HL-60 (cell line): Measurements from ENCODE around the gene MMP12.
"Not testable (repeated sequence)": the region's sequence is repeated elsewhere in the genome, so short reads cannot be mapped to it uniquely, and the experiment has no call there.

ENCODE experiments used
- DNase-seq, 2 experiments: peaks; one replicate each; pipeline ENCODE4 v3.0.0-alpha.2; 2010 to 2020; ENCODE audit warnings: low read depth in 1 of 2, low spot score in 1 of 2
- H3K27ac ChIP-seq: fragments of 250-450 bp; sonication (Bioruptor Pico); replicated peaks from 2 replicates; pipeline ENCODE4 v1.5.1; 2020; ENCODE audit warnings: mild to moderate bottlenecking, moderate library complexity
- H3K27me3 ChIP-seq: fragments of 250-450 bp; sonication (Bioruptor Pico); 2 replicates; pipeline ENCODE4 v1.5.1; 2021; ENCODE audit warnings: mild to moderate bottlenecking, moderate library complexity; ENCODE audit not compliant: insufficient read depth, poor library complexity, severe bottlenecking
- H3K4me3 ChIP-seq: replicated peaks from 2 replicates; pipeline ENCODE4 v1.5.1; 2011; ENCODE audit warnings: mild to moderate bottlenecking, control low read depth, low read length; ENCODE audit not compliant: insufficient read depth
- CTCF ChIP-seq: IDR thresholded peaks from one replicate; pipeline ENCODE4 v1.5.1; 2011; ENCODE audit warnings: low read length, control low read depth, inconsistent platforms; ENCODE audit not compliant: insufficient read depth
- GABPA ChIP-seq: IDR thresholded peaks from 2 replicates; pipeline ENCODE4 v1.6.1; 2012; ENCODE audit warnings: low read depth
- POLR2AphosphoS5 ChIP-seq: IDR thresholded peaks from 2 replicates; pipeline ENCODE4 v1.6.1; 2012; ENCODE audit warnings: low read depth
- REST ChIP-seq: IDR thresholded peaks from 2 replicates; pipeline ENCODE4 v1.6.1; 2012; ENCODE audit warnings: low read depth; ENCODE audit not compliant: insufficient replicate concordance
- SPI1 ChIP-seq: IDR thresholded peaks from 2 replicates; pipeline ENCODE4 v1.6.1; 2012; ENCODE audit warnings: low read depth, mild to moderate bottlenecking, borderline replicate concordance

MMP12 gene

GRCh38 chr11:102911758-102912481 is 37.1 kb upstream of the MMP12 start:
- no peak overlapping the region for H3K4me3 ChIP-seq
- H3K27ac ChIP-seq, result no peak overlapping the region
- no peaks in the 10 kb centered on the region for H3K27me3 ChIP-seq
- DNase-seq, result no peak
- TF ChIP-seq REST, result no peak
- no peak for TF ChIP-seq SPI1
- no peak for TF ChIP-seq CTCF
- no peak for TF ChIP-seq GABPA
- no peak for TF ChIP-seq POLR2AphosphoS5

GRCh38 chr11:102905848-102906247 is 31.1 kb upstream of the MMP12 start:
- H3K4me3 ChIP-seq, DNase-seq, H3K27ac ChIP-seq, H3K27me3 ChIP-seq: not testable (repeated sequence)

- H3K4me3 ChIP-seq, H3K27ac ChIP-seq, H3K27me3 ChIP-seq, DNase-seq: not testable (repeated sequence)
These were observed 29.1 kb upstream of the MMP12 start for GRCh38 chr11:102903895-102904294.

- Histone ChIP-seq H3K27me3 (no peaks in the 10 kb centered on the region), H3K4me3 (no peak overlapping the region), H3K27ac (no peak overlapping the region)
- DNase-seq, result no peak
- TF ChIP-seq POLR2AphosphoS5, result no peak
- no peak for TF ChIP-seq GABPA
- no peak for TF ChIP-seq CTCF
- no peak for TF ChIP-seq REST
- no peak for TF ChIP-seq SPI1
These were observed 25.6 kb upstream of the MMP12 start for GRCh38 chr11:102900346-102900745.

GRCh38 chr11:102891736-102892135 is 17.0 kb upstream of the MMP12 start:
- Histone ChIP-seq H3K4me3 (no peak overlapping the region), H3K27me3 (peaks cover 2% of the 10 kb centered on the region), H3K27ac (no peak overlapping the region)
- DNase-seq, result no peak
- TF ChIP-seq SPI1 (no peak), CTCF (no peak), GABPA (no peak), REST (no peak)
